ENCODE results near the gene CSMD2.

CSMD2 gene

GRCh38 chr1:33563699-33564098 lies 601.3 kb downstream of the CSMD2 start:
- H3K4me3 ChIP-seq (ENCODE audit: low read length), result no peak overlapping the region
- no peaks in the 10 kb centered on the region for H3K36me3 ChIP-seq (ENCODE audit: insufficient read depth, low read length)
- H3K9me3 ChIP-seq (replicated peaks; ENCODE audit: low read length), result no peaks in the 10 kb centered on the region
- H3K9ac ChIP-seq (ENCODE audit: low read depth, low read length), result no peak overlapping the region
- no peak overlapping the region for H3K4me2 ChIP-seq (ENCODE audit: low read length)
- H3K4me1 ChIP-seq (ENCODE audit: control insufficient read depth, insufficient read depth, low read length), result no peaks in the 10 kb centered on the region
- H3K27me3 ChIP-seq (ENCODE audit: control insufficient read depth, insufficient read depth, low read length), result no peaks in the 10 kb centered on the region

GRCh38 chr1:33562563-33562962 lies 602.5 kb downstream of the CSMD2 start:
- H3K27me3 ChIP-seq (ENCODE audit: control insufficient read depth, insufficient read depth, low read length), result no peaks in the 10 kb centered on the region
- no peak overlapping the region for H3K4me3 ChIP-seq (ENCODE audit: low read length)

GRCh38 chr1:33561576-33561975 lies 603.5 kb downstream of the CSMD2 start:
- Histone ChIP-seq H3K9ac (ENCODE audit: low read depth, low read length) (no peak overlapping the region), H3K4me1 (ENCODE audit: control insufficient read depth, insufficient read depth, low read length) (no peaks in the 10 kb centered on the region), H3K4me2 (ENCODE audit: low read length) (no peak overlapping the region), H3K4me3 (ENCODE audit: low read length) (no peak overlapping the region), H3K27me3 (ENCODE audit: control insufficient read depth, insufficient read depth, low read length) (no peaks in the 10 kb centered on the region), H3K9me3 (replicated peaks; ENCODE audit: low read length) (no peaks in the 10 kb centered on the region), H3K36me3 (ENCODE audit: insufficient read depth, low read length) (no peaks in the 10 kb centered on the region)

More at GRCh38 chr1:33562563-33562962, 602.5 kb downstream of the CSMD2 start:
- H3K9me3 ChIP-seq (replicated peaks; ENCODE audit: low read length), result no peaks in the 10 kb centered on the region
- no peak overlapping the region for H3K4me2 ChIP-seq (ENCODE audit: low read length)
- no peaks in the 10 kb centered on the region for H3K36me3 ChIP-seq (ENCODE audit: insufficient read depth, low read length)
- H3K9ac ChIP-seq (ENCODE audit: low read depth, low read length), result no peak overlapping the region
- no peaks in the 10 kb centered on the region for H3K4me1 ChIP-seq (ENCODE audit: control insufficient read depth, insufficient read depth, low read length)

- H3K27me3 ChIP-seq (ENCODE audit: control insufficient read depth, insufficient read depth, low read length), result no peaks in the 10 kb centered on the region
- no peaks in the 10 kb centered on the region for H3K36me3 ChIP-seq (ENCODE audit: insufficient read depth, low read length)
- no peak overlapping the region for H3K4me2 ChIP-seq (ENCODE audit: low read length)
- H3K4me1 ChIP-seq (ENCODE audit: control insufficient read depth, insufficient read depth, low read length), result no peaks in the 10 kb centered on the region
- H3K9ac ChIP-seq (ENCODE audit: low read depth, low read length), result no peak overlapping the region
- no peak overlapping the region for H3K4me3 ChIP-seq (ENCODE audit: low read length)
- no peaks in the 10 kb centered on the region for H3K9me3 ChIP-seq (replicated peaks; ENCODE audit: low read length)
Observed at GRCh38 chr1:33560680-33561079, 604.4 kb downstream of the CSMD2 start.

GRCh38 chr1:33548721-33549120 lies 616.3 kb downstream of the CSMD2 start:
- H3K4me2 ChIP-seq (ENCODE audit: low read length), result no peak overlapping the region
- H3K4me1 ChIP-seq (ENCODE audit: control insufficient read depth, insufficient read depth, low read length), result no peaks in the 10 kb centered on the region
- no peaks in the 10 kb centered on the region for H3K9me3 ChIP-seq (replicated peaks; ENCODE audit: low read length)
- no peak overlapping the region for H3K9ac ChIP-seq (ENCODE audit: low read depth, low read length)
- H3K36me3 ChIP-seq (ENCODE audit: insufficient read depth, low read length), result no peaks in the 10 kb centered on the region
- H3K4me3 ChIP-seq (ENCODE audit: low read length), result no peak overlapping the region
- H3K27me3 ChIP-seq (ENCODE audit: control insufficient read depth, insufficient read depth, low read length), result no peaks in the 10 kb centered on the region

- Histone ChIP-seq H3K4me1 (ENCODE audit: control insufficient read depth, insufficient read depth, low read length) (no peaks in the 10 kb centered on the region), H3K4me2 (ENCODE audit: low read length) (no peak overlapping the region), H3K36me3 (ENCODE audit: insufficient read depth, low read length) (no peaks in the 10 kb centered on the region), H3K9ac (ENCODE audit: low read depth, low read length) (no peak overlapping the region), H3K27me3 (ENCODE audit: control insufficient read depth, insufficient read depth, low read length) (no peaks in the 10 kb centered on the region), H3K4me3 (ENCODE audit: low read length) (no peak overlapping the region), H3K9me3 (replicated peaks; ENCODE audit: low read length) (no peaks in the 10 kb centered on the region)
Observed at GRCh38 chr1:33548319-33548718, 616.7 kb downstream of the CSMD2 start.

GRCh38 chr1:33547576-33547975 lies 617.5 kb downstream of the CSMD2 start:
- Histone ChIP-seq H3K4me1 (ENCODE audit: control insufficient read depth, insufficient read depth, low read length) (no peaks in the 10 kb centered on the region), H3K4me2 (ENCODE audit: low read length) (no peak overlapping the region), H3K9ac (ENCODE audit: low read depth, low read length) (no peak overlapping the region), H3K36me3 (ENCODE audit: insufficient read depth, low read length) (no peaks in the 10 kb centered on the region), H3K27me3 (ENCODE audit: control insufficient read depth, insufficient read depth, low read length) (no peaks in the 10 kb centered on the region), H3K4me3 (ENCODE audit: low read length) (no peak overlapping the region), H3K9me3 (replicated peaks; ENCODE audit: low read length) (no peaks in the 10 kb centered on the region)

GRCh38 chr1:33541966-33542365 lies 623.1 kb downstream of the CSMD2 start:
- Histone ChIP-seq H3K27me3 (ENCODE audit: control insufficient read depth, insufficient read depth, low read length) (no peaks in the 10 kb centered on the region), H3K4me2 (ENCODE audit: low read length) (no peak overlapping the region), H3K9ac (ENCODE audit: low read depth, low read length) (no peak overlapping the region)

GRCh38 chr1:33537885-33538284 lies 627.1 kb downstream of the CSMD2 start:
- no peak overlapping the region for H3K9ac ChIP-seq (ENCODE audit: low read depth, low read length)

More at GRCh38 chr1:33541966-33542365, 623.1 kb downstream of the CSMD2 start:
- Histone ChIP-seq H3K9me3 (replicated peaks; ENCODE audit: low read length) (no peaks in the 10 kb centered on the region), H3K4me3 (ENCODE audit: low read length) (no peak overlapping the region), H3K4me1 (ENCODE audit: control insufficient read depth, insufficient read depth, low read length) (no peaks in the 10 kb centered on the region), H3K36me3 (ENCODE audit: insufficient read depth, low read length) (no peaks in the 10 kb centered on the region)

GRCh38 chr1:33535334-33535733 lies 629.7 kb downstream of the CSMD2 start:
- H3K4me1 ChIP-seq (ENCODE audit: control insufficient read depth, insufficient read depth, low read length), result no peaks in the 10 kb centered on the region
- no peak overlapping the region for H3K9ac ChIP-seq (ENCODE audit: low read depth, low read length)
- H3K4me2 ChIP-seq (ENCODE audit: low read length), result no peak overlapping the region
- no peaks in the 10 kb centered on the region for H3K36me3 ChIP-seq (ENCODE audit: insufficient read depth, low read length)
- peaks cover 8% of the 10 kb centered on the region for H3K27me3 ChIP-seq (ENCODE audit: control insufficient read depth, insufficient read depth, low read length)
- no peaks in the 10 kb centered on the region for H3K9me3 ChIP-seq (replicated peaks; ENCODE audit: low read length)
- no peak overlapping the region for H3K4me3 ChIP-seq (ENCODE audit: low read length)

More at GRCh38 chr1:33537885-33538284, 627.1 kb downstream of the CSMD2 start:
- Histone ChIP-seq H3K4me2 (ENCODE audit: low read length) (no peak overlapping the region), H3K4me3 (ENCODE audit: low read length) (no peak overlapping the region), H3K9me3 (replicated peaks; ENCODE audit: low read length) (no peaks in the 10 kb centered on the region), H3K27me3 (ENCODE audit: control insufficient read depth, insufficient read depth, low read length) (peaks cover 4% of the 10 kb centered on the region), H3K36me3 (ENCODE audit: insufficient read depth, low read length) (no peaks in the 10 kb centered on the region), H3K4me1 (ENCODE audit: control insufficient read depth, insufficient read depth, low read length) (no peaks in the 10 kb centered on the region)

GRCh38 chr1:33532936-33533335 lies 632.1 kb downstream of the CSMD2 start:
- Histone ChIP-seq H3K9ac (ENCODE audit: low read depth, low read length) (no peak overlapping the region), H3K9me3 (replicated peaks; ENCODE audit: low read length) (no peaks in the 10 kb centered on the region), H3K4me2 (ENCODE audit: low read length) (no peak overlapping the region), H3K4me3 (ENCODE audit: low read length) (no peak overlapping the region), H3K27me3 (ENCODE audit: control insufficient read depth, insufficient read depth, low read length) (peaks cover 8% of the 10 kb centered on the region), H3K4me1 (ENCODE audit: control insufficient read depth, insufficient read depth, low read length) (no peaks in the 10 kb centered on the region), H3K36me3 (ENCODE audit: insufficient read depth, low read length) (no peaks in the 10 kb centered on the region)

- H3K4me3 ChIP-seq (ENCODE audit: low read length), result no peak overlapping the region
- H3K27me3 ChIP-seq (ENCODE audit: control insufficient read depth, insufficient read depth, low read length), result peaks cover 8% of the 10 kb centered on the region
- H3K4me2 ChIP-seq (ENCODE audit: low read length), result no peak overlapping the region
- H3K9me3 ChIP-seq (replicated peaks; ENCODE audit: low read length), result no peaks in the 10 kb centered on the region
- H3K9ac ChIP-seq (ENCODE audit: low read depth, low read length), result no peak overlapping the region
- H3K4me1 ChIP-seq (ENCODE audit: control insufficient read depth, insufficient read depth, low read length), result no peaks in the 10 kb centered on the region
- no peaks in the 10 kb centered on the region for H3K36me3 ChIP-seq (ENCODE audit: insufficient read depth, low read length)
Observed at GRCh38 chr1:33532250-33532649, 632.8 kb downstream of the CSMD2 start.

Measured in skeletal muscle satellite cell (primary cell).